Uterus (tissue), 2 donors: ENCODE results near the gene SCYGR6.

ENCODE experiments used
- CTCF ChIP-seq, 4 experiments: fragments of 200-600 bp in 2 of 4; fragments of 450-650 bp in 2 of 4; sonication (generic) in 2 of 4; IDR thresholded peaks; one replicate each; pipeline ENCODE4 v1.5.1; 2016 to 2019; ENCODE audit warnings: antibody characterized with exemption in 4 of 4, mild to moderate bottlenecking in 2 of 4, moderate library complexity in 1 of 4
- POLR2A ChIP-seq, 2 donors: fragments of 450-650 bp; IDR thresholded peaks; one replicate each; pipeline ENCODE4 v1.6.1; 2016; ENCODE audit warnings: antibody characterized with exemption in 2 of 2, mild to moderate bottlenecking in 1 of 2, moderate library complexity in 1 of 2

- TF ChIP-seq CTCF (IDR thresholded peaks at IDR 0.05), result no peak
- no peak for TF ChIP-seq POLR2A (IDR thresholded peaks at IDR 0.05)
Measured at GRCh38 chr2:227724394-227725039, at the start of gene SCYGR6.
